HG03571 (cell line): ENCODE results near the gene ZNF710.

Experiments used
- ATAC-seq: cut with Tn5 transposase; IDR thresholded peaks from one replicate; pipeline ENCODE4 v1.9.1; 2021; ENCODE audit not compliant: unreplicated experiment

Gene ZNF710

GRCh38 chr15:90037511-90037860 lies 36.4 kb downstream of the ZNF710 start:
- ATAC-seq: no peak

- peak; percentile 49 for ATAC-seq
Observed at GRCh38 chr15:90037961-90038631, 37.0 kb downstream of the ZNF710 start.

- ATAC-seq: no peak
Observed at GRCh38 chr15:90038632-90039095, 37.5 kb downstream of the ZNF710 start.

- no peak for ATAC-seq
Observed at GRCh38 chr15:90039996-90040395, 38.9 kb downstream of the ZNF710 start.

- ATAC-seq: no peak
Observed at GRCh38 chr15:90040618-90041017, 39.5 kb downstream of the ZNF710 start.

- ATAC-seq: no peak
Observed at GRCh38 chr15:90042356-90042755, 41.2 kb downstream of the ZNF710 start.

GRCh38 chr15:90042766-90043529 lies 41.8 kb downstream of the ZNF710 start:
- ATAC-seq: no peak

GRCh38 chr15:90043530-90044010 lies 42.4 kb downstream of the ZNF710 start:
- ATAC-seq: no peak

- no peak for ATAC-seq
Observed at GRCh38 chr15:90044191-90044590, 43.1 kb downstream of the ZNF710 start.

GRCh38 chr15:90044916-90045371 lies 43.8 kb downstream of the ZNF710 start:
- ATAC-seq: no peak

- no peak for ATAC-seq
Observed at GRCh38 chr15:90046289-90046688, 45.2 kb downstream of the ZNF710 start.

GRCh38 chr15:90046911-90047392 lies 45.8 kb downstream of the ZNF710 start:
- no peak for ATAC-seq

- no peak for ATAC-seq
Observed at GRCh38 chr15:90047956-90048575, 46.9 kb downstream of the ZNF710 start.

- ATAC-seq: no peak
Observed at GRCh38 chr15:90049030-90049429, 47.9 kb downstream of the ZNF710 start.

- ATAC-seq: no peak
Observed at GRCh38 chr15:90049666-90050604, 48.8 kb downstream of the ZNF710 start.

- ATAC-seq: no peak
Observed at GRCh38 chr15:90051874-90052273, 50.8 kb downstream of the ZNF710 start.

- ATAC-seq: no peak
Observed at GRCh38 chr15:90053685-90054466, 52.8 kb downstream of the ZNF710 start.

GRCh38 chr15:90054618-90055097 lies 53.5 kb downstream of the ZNF710 start:
- ATAC-seq: no peak

- ATAC-seq: no peak
Observed at GRCh38 chr15:90055182-90055581, 54.1 kb downstream of the ZNF710 start.

GRCh38 chr15:90056529-90056928 lies 55.4 kb downstream of the ZNF710 start:
- ATAC-seq: no peak
